ENCODE results near the gene STRIT1.

GRCh38 chr3:155335724-155336354 is 42.4 kb upstream of the STRIT1 start:
- TF ChIP-seq CTCF (IDR thresholded peaks at IDR 0.05), result no peak
- TF ChIP-seq POLR2A (IDR thresholded peaks at IDR 0.05), result no peak
- TF ChIP-seq EP300 (IDR thresholded peaks at IDR 0.05), result no peak

All from ovary (tissue), 3 donors.